SK-N-SH treated with all-trans-retinoic acid at 6 μM for 48 hours (cell line): ENCODE results near the gene CPNE4.

Experiments used
- ATAC-seq: fragments of 200-7000 bp; cut with Tn5 transposase; 3 replicates; pipeline ENCODE4 v1.9.1; 2020; ENCODE audit warnings: mild to moderate bottlenecking, moderate library complexity
- ARNTL ChIP-seq: fragments of 450-650 bp; formaldehyde crosslinking; IDR thresholded peaks from 2 replicates; pipeline ENCODE4 v1.5.0; 2020; ENCODE audit warnings: low read depth, mild to moderate bottlenecking, moderate library complexity, borderline replicate concordance
- CSDC2 ChIP-seq: fragments of 250-450 bp; sonication (Bioruptor Pico); IDR thresholded peaks from 2 replicates; pipeline ENCODE4 v1.5.0; 2020; ENCODE audit warnings: mild to moderate bottlenecking, moderate library complexity
- ESRRG ChIP-seq: fragments of 250-450 bp; sonication (Bioruptor Pico); IDR thresholded peaks from 2 replicates; pipeline ENCODE4 v1.6.1; 2021; ENCODE audit warnings: mild to moderate bottlenecking
- GLIS3 ChIP-seq: fragments of 250-450 bp; sonication (Bioruptor Pico); IDR thresholded peaks from 2 replicates; pipeline ENCODE4 v1.5.0; 2020; ENCODE audit warnings: mild to moderate bottlenecking, moderate library complexity
- ISL1 ChIP-seq: fragments of 250-450 bp; sonication (Bioruptor Pico); IDR thresholded peaks from 2 replicates; pipeline ENCODE4 v2.1.2; 2022; ENCODE audit warnings: mild to moderate bottlenecking, moderate library complexity
- OSR1 ChIP-seq: fragments of 250-450 bp; sonication (Bioruptor Pico); IDR thresholded peaks from 2 replicates; pipeline ENCODE4 v1.8.0; 2022; ENCODE audit warnings: moderate library complexity, mild to moderate bottlenecking, inconsistent platforms
- RARB ChIP-seq: fragments of 250-450 bp; sonication (Bioruptor Pico); IDR thresholded peaks from 2 replicates; pipeline ENCODE4 v1.8.0; 2021; ENCODE audit warnings: mild to moderate bottlenecking, moderate library complexity
- TCF4 ChIP-seq: fragments of 250-450 bp; sonication (Bioruptor Pico); IDR thresholded peaks from 2 replicates; pipeline ENCODE4 v1.8.0; 2021; ENCODE audit warnings: mild to moderate bottlenecking, moderate library complexity, borderline replicate concordance
- TOX ChIP-seq: fragments of 250-450 bp; sonication (Bioruptor Pico); IDR thresholded peaks from 2 replicates; pipeline ENCODE4 v1.8.0; 2021; ENCODE audit warnings: mild to moderate bottlenecking, moderate library complexity, borderline replicate concordance
- TSHZ2 ChIP-seq: fragments of 250-450 bp; sonication (Bioruptor Pico); IDR thresholded peaks from 2 replicates; pipeline ENCODE4 v1.5.0; 2020; ENCODE audit warnings: mild to moderate bottlenecking, moderate library complexity
- ZC3H10 ChIP-seq: fragments of 250-450 bp; sonication (Bioruptor Pico); IDR thresholded peaks from 2 replicates; pipeline ENCODE4 v1.5.1; 2021; ENCODE audit warnings: mild to moderate bottlenecking, moderate library complexity
- ZFP3 ChIP-seq: fragments of 250-450 bp; sonication (Bioruptor Pico); IDR thresholded peaks from 2 replicates; pipeline ENCODE4 v1.5.0; 2020; ENCODE audit warnings: mild to moderate bottlenecking, moderate library complexity
- ZFP30 ChIP-seq: fragments of 450-650 bp; formaldehyde crosslinking; IDR thresholded peaks from 2 replicates; pipeline ENCODE4 v1.5.0; 2022; ENCODE audit warnings: mild to moderate bottlenecking, moderate library complexity
- ZNF565 ChIP-seq: fragments of 450-650 bp; formaldehyde crosslinking; conservative IDR thresholded peaks from 2 replicates; pipeline ENCODE4 v1.5.0; 2020; ENCODE audit warnings: low read depth, mild to moderate bottlenecking, moderate library complexity
- ZNF70 ChIP-seq: fragments of 450-650 bp; formaldehyde crosslinking; IDR thresholded peaks from 2 replicates; pipeline ENCODE4 v1.5.0; 2020; ENCODE audit warnings: mild to moderate bottlenecking, moderate library complexity
- ZNF8 ChIP-seq: fragments of 450-650 bp; formaldehyde crosslinking; IDR thresholded peaks from 2 replicates; pipeline ENCODE4 v1.5.0; 2020; ENCODE audit warnings: mild to moderate bottlenecking, moderate library complexity
- TF ChIP-seq, protein P1 (sequence below): fragments of 250-450 bp; sonication (Bioruptor Pico); IDR thresholded peaks from 2 replicates; pipeline ENCODE4 v1.5.1; 2021; ENCODE audit warnings: mild to moderate bottlenecking, moderate library complexity
- TF ChIP-seq, protein P2 (sequence below): fragments of 250-450 bp; sonication (Bioruptor Pico); IDR thresholded peaks from 2 replicates; pipeline ENCODE4 v1.8.0; 2020; ENCODE audit warnings: mild to moderate bottlenecking, moderate library complexity, borderline replicate concordance
- TF ChIP-seq, protein P3 (sequence below): fragments of 250-450 bp; sonication (Bioruptor Pico); IDR thresholded peaks from 2 replicates; pipeline ENCODE4 v1.5.1; 2020; ENCODE audit warnings: low read depth, mild to moderate bottlenecking, moderate library complexity

The CPNE4 gene

DNA sequence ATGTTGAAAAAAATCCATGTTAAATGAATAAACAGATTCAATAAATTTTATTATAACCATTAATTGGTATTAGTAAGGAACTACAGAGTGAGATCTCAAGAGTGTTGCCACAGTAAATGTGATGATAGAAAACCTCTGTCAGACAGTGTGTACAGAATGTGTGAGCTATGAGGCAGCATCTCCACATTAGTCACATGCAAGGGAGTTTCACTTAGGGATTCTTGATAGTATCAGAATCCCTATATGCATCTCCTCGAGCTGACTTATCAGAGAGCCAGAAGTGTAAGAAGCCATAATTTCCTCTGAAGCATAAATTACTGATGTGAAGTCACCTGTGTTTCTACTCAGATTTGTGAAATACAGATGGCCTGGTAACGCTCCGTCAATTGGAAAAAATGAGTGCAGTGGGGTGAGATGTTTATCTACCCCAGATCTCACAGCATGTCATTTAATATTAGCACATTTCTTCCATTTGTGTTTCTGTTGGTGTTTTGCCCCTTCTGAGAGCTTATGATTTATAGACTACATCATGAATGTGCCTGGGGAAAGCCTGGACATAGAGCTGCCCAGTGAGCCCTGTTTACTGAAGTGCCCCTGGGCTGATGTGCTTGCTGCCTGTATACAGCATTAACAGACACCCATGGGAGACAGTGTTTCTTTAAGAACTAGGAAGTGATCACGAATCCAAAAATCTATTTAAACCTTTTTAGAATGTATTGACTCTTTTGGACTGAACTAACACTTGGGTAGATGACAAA, 262.4 kb downstream of the CPNE4 start (continued):
- TF ChIP-seq, protein P1, sequence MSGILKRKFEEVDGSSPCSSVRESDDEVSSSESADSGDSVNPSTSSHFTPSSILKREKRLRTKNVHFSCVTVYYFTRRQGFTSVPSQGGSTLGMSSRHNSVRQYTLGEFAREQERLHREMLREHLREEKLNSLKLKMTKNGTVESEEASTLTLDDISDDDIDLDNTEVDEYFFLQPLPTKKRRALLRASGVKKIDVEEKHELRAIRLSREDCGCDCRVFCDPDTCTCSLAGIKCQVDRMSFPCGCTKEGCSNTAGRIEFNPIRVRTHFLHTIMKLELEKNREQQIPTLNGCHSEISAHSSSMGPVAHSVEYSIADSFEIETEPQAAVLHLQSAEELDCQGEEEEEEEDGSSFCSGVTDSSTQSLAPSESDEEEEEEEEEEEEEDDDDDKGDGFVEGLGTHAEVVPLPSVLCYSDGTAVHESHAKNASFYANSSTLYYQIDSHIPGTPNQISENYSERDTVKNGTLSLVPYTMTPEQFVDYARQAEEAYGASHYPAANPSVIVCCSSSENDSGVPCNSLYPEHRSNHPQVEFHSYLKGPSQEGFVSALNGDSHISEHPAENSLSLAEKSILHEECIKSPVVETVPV (CRISPR knock-in tag) = no peak
- TF ChIP-seq, protein P2, sequence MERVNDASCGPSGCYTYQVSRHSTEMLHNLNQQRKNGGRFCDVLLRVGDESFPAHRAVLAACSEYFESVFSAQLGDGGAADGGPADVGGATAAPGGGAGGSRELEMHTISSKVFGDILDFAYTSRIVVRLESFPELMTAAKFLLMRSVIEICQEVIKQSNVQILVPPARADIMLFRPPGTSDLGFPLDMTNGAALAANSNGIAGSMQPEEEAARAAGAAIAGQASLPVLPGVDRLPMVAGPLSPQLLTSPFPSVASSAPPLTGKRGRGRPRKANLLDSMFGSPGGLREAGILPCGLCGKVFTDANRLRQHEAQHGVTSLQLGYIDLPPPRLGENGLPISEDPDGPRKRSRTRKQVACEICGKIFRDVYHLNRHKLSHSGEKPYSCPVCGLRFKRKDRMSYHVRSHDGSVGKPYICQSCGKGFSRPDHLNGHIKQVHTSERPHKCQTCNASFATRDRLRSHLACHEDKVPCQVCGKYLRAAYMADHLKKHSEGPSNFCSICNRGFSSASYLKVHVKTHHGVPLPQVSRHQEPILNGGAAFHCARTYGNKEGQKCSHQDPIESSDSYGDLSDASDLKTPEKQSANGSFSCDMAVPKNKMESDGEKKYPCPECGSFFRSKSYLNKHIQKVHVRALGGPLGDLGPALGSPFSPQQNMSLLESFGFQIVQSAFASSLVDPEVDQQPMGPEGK (CRISPR knock-in tag) = no peak
- TF ChIP-seq ARNTL (no peak), CSDC2 (CRISPR knock-in tag) (no peak), GLIS3 (no peak)

DNA sequence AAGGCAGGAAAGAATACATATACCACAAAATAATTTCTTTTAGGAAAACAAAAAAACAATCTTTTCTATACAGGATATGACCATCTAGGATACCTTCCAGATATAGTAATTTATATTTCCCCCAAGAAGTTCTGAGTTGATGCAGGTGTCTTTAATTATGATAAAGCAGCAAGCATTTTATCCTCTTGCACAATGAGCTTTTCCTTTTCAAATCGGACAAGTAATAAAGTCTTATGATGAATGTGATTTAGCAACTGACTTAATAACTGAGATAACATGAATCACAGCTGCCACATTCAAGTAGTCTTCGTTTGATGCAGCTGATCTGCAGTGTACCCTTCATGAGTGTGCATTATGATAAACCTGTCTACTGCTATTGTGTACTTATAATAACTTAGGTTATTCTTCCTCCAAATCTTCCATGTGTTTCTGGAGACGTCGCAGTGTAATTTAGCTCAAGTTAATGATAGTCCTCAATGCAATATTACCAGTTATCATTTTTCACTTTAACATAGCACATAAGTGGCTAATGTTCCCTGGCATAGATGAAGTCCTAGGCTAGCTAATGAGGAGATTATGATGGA, 271.7 kb downstream of the CPNE4 start:
- TF ChIP-seq TSHZ2 (CRISPR knock-in tag) (0 out of 2 replicates have a peak, but pooled peaks have one; percentile 28), OSR1 (CRISPR knock-in tag) (no peak), ZNF70 (peak; percentile 36; the same call in 1 of the 2 replicates), RARB (CRISPR knock-in tag) (no peak), ZFP3 (CRISPR knock-in tag) (no peak), ESRRG (CRISPR knock-in tag) (0 out of 2 replicates have a peak, but pooled peaks have one; percentile 23), TOX (no peak), ZFP30 (CRISPR knock-in tag) (no peak), CSDC2 (CRISPR knock-in tag) (no peak), ISL1 (CRISPR knock-in tag) (peak; percentile 72), ZNF8 (CRISPR knock-in tag) (no peak), TCF4 (no peak), ZC3H10 (CRISPR knock-in tag) (no peak), ZNF565 (CRISPR knock-in tag) (no peak)
- TF ChIP-seq, protein P2 (CRISPR knock-in tag) = no peak
- TF ChIP-seq, protein P3, sequence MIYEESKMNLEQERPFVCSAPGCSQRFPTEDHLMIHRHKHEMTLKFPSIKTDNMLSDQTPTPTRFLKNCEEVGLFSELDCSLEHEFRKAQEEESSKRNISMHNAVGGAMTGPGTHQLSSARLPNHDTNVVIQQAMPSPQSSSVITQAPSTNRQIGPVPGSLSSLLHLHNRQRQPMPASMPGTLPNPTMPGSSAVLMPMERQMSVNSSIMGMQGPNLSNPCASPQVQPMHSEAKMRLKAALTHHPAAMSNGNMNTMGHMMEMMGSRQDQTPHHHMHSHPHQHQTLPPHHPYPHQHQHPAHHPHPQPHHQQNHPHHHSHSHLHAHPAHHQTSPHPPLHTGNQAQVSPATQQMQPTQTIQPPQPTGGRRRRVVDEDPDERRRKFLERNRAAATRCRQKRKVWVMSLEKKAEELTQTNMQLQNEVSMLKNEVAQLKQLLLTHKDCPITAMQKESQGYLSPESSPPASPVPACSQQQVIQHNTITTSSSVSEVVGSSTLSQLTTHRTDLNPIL = no peak
- TF ChIP-seq, protein P1 (CRISPR knock-in tag) = no peak
- no peak for ATAC-seq
